HCT116 (cell line): ENCODE data around the gene ALDH1A2. TPM values are rescaled to one million over a fixed set of nuclear protein-coding genes. Genes with fewer than 3 reads are reported as not detected.

Source experiments
- ATAC-seq: fragments of 200-7000 bp; cut with Tn5 transposase; 2 replicates; pipeline ENCODE4 v1.9.1; 2020; ENCODE audit warnings: mild to moderate bottlenecking, moderate library complexity
- BruUV-seq: library from RNA; stranded (reverse); fragments of 400-500 nt; replicated peaks from 2 replicates; lab custom pipeline; 2021; lab: Mats Ljungman, UMichigan
- CTCF ChIA-PET: fragments of 300-600 bp; sonication (Branson Sonifier 250); formaldehyde crosslinking; loops from one replicate; lab custom pipeline; 2021; ENCODE audit warnings: antibody characterized with exemption; lab: Charles Lee
- POLR2A ChIA-PET: fragments of 300-600, 350-600 bp; sonication (Branson Sonifier 250); formaldehyde crosslinking; loops from one replicate; lab custom pipeline; 2021; ENCODE audit warnings: antibody characterized with exemption; lab: Charles Lee
- RAD21 ChIA-PET, 2 experiments: fragments of 300-600 bp; sonication (Branson Sonifier 250); formaldehyde crosslinking; loops; one replicate each; lab custom pipeline; 2023; ENCODE audit warnings: low total read pairs in 2 of 2; ENCODE audit not compliant: uncharacterized antibody in 2 of 2, unreplicated experiment in 2 of 2, low non-redundant PET in 1 of 2; lab: Charles Lee
- DNase-seq: peaks from one replicate; pipeline ENCODE4 v3.0.0-alpha.2; 2010; ENCODE audit warnings: low read depth, low spot score
- H2AFZ ChIP-seq: fragments of 200-600 bp; shearing (Covaris generic), sonication (generic); 2 replicates; pipeline ENCODE4 v1.6.1; 2017; ENCODE audit warnings: low read depth, mixed run types, mixed read lengths, antibody characterized with exemption, low read length; ENCODE audit not compliant: poor library complexity, severe bottlenecking
- H3K27ac ChIP-seq: 2 replicates; pipeline ENCODE4 v1.5.1; 2012; ENCODE audit warnings: low read depth, low read length
- H3K27me3 ChIP-seq: fragments of 200-600 bp; sonication (generic); 2 replicates; pipeline ENCODE4 v1.6.1; 2016; ENCODE audit warnings: mixed run types, low read length, mixed read lengths; ENCODE audit not compliant: insufficient read depth
- H3K36me3 ChIP-seq, 2 experiments: fragments of 200-500 bp in 1 of 2; fragments of 200-600 bp in 1 of 2; sonication (Bioruptor generic) in 1 of 2; sonication (generic) in 1 of 2; 2 replicates each; pipeline versions ENCODE4 v1.5.1 to v1.6.1; 2014 to 2016; ENCODE audit warnings: low read length in 2 of 2, inconsistent platforms in 1 of 2, mixed read lengths in 1 of 2, mixed run types in 1 of 2; ENCODE audit not compliant: insufficient read depth in 2 of 2, control insufficient read depth in 1 of 2
- H3K4me1 ChIP-seq, 2 experiments: fragments of 200-600 bp in 1 of 2; sonication (generic) in 1 of 2; 2 replicates each; pipeline versions ENCODE4 v1.5.1 to v1.6.1; 2012 to 2017; ENCODE audit warnings: low read length in 2 of 2, inconsistent platforms in 1 of 2, mild to moderate bottlenecking in 1 of 2, mixed read lengths in 1 of 2, mixed run types in 1 of 2, moderate library complexity in 1 of 2; ENCODE audit not compliant: insufficient read depth in 2 of 2, control insufficient read depth in 1 of 2
- H3K4me2 ChIP-seq: fragments of 200-600 bp; sonication (generic); 2 replicates; pipeline ENCODE4 v1.6.1; 2017; ENCODE audit warnings: mixed run types, low read length, mixed read lengths
- H3K4me3 ChIP-seq, 2 experiments: fragments of 200-600 bp in 1 of 2; sonication (generic) in 1 of 2; replicated peaks in 1 of 2; 2 replicates each; pipeline ENCODE4 v1.5.1; 2011 to 2016; ENCODE audit warnings: low read length in 2 of 2, control low read depth in 1 of 2, low read depth in 1 of 2, mild to moderate bottlenecking in 1 of 2, mixed read lengths in 1 of 2, mixed run types in 1 of 2
- H3K79me2 ChIP-seq: fragments of 200-600 bp; sonication (generic); 2 replicates; pipeline ENCODE4 v1.6.1; 2017; ENCODE audit warnings: mild to moderate bottlenecking, mixed run types, low read length, moderate library complexity, mixed read lengths; ENCODE audit not compliant: insufficient read depth
- H3K9ac ChIP-seq: fragments of 200-600 bp; sonication (generic); 2 replicates; pipeline ENCODE4 v1.6.1; 2016; ENCODE audit warnings: low read length, mixed read lengths
- H3K9me2 ChIP-seq: fragments of 200-600 bp; sonication (generic), shearing (Covaris generic); 2 replicates; pipeline ENCODE4 v1.6.1; 2017; ENCODE audit warnings: mixed run types, mild to moderate bottlenecking, moderate library complexity; ENCODE audit not compliant: insufficient read depth
- H3K9me3 ChIP-seq, 2 experiments: fragments of 200-500 bp in 1 of 2; fragments of 200-600 bp in 1 of 2; sonication (Bioruptor generic) in 1 of 2; sonication (generic) in 1 of 2; 2 replicates each; pipeline ENCODE4 v1.6.1; 2014 to 2017; ENCODE audit warnings: low read length in 2 of 2, mixed read lengths in 2 of 2, inconsistent platforms in 1 of 2, low read depth in 1 of 2, mild to moderate bottlenecking in 1 of 2, mixed run types in 1 of 2, moderate library complexity in 1 of 2; ENCODE audit not compliant: control insufficient read depth in 1 of 2, insufficient read depth in 1 of 2
- H4K20me1 ChIP-seq: fragments of 200-600 bp; sonication (generic), shearing (Covaris generic); 2 replicates; pipeline ENCODE4 v1.6.1; 2017; ENCODE audit warnings: mixed run types, mild to moderate bottlenecking, moderate library complexity; ENCODE audit not compliant: insufficient read depth
- CBX3 ChIP-seq: IDR thresholded peaks from 2 replicates; pipeline ENCODE4 v1.6.1; 2012; ENCODE audit warnings: low read depth
- EGR1 ChIP-seq: IDR thresholded peaks from 2 replicates; pipeline ENCODE4 v1.6.1; 2012; ENCODE audit warnings: low read depth
- ELF1 ChIP-seq: IDR thresholded peaks from 2 replicates; pipeline ENCODE4 v1.6.1; 2012; ENCODE audit warnings: low read depth, borderline replicate concordance
- FOSL1 ChIP-seq: IDR thresholded peaks from 2 replicates; pipeline ENCODE4 v1.6.1; 2012; ENCODE audit warnings: low read depth
- JUND ChIP-seq: IDR thresholded peaks from 2 replicates; pipeline ENCODE4 v1.6.1; 2012
- POLR2A ChIP-seq: IDR thresholded peaks from 2 replicates; pipeline ENCODE4 v1.7.0; 2011; ENCODE audit warnings: borderline replicate concordance; ENCODE audit not compliant: insufficient read depth, insufficient read length; ENCODE audit errors: extremely low read depth
- SIN3A ChIP-seq: IDR thresholded peaks from 2 replicates; pipeline ENCODE4 v1.6.1; 2012; ENCODE audit warnings: low read depth
- SP1 ChIP-seq: IDR thresholded peaks from 2 replicates; pipeline ENCODE4 v1.6.1; 2012; ENCODE audit warnings: low read depth
- SRF ChIP-seq: IDR thresholded peaks from 2 replicates; pipeline ENCODE4 v1.6.1; 2012; ENCODE audit warnings: low read depth
- YY1 ChIP-seq: IDR thresholded peaks from 2 replicates; pipeline ENCODE4 v1.6.1; 2011; ENCODE audit warnings: low read length, low read depth, moderate library complexity, mild to moderate bottlenecking; ENCODE audit not compliant: insufficient replicate concordance; ENCODE audit errors: extremely low read depth
- ZFX ChIP-seq: fragments of 450-650 bp; IDR thresholded peaks from 2 replicates; pipeline ENCODE4 v1.6.1; 2017
- intact Hi-C: fragments of 100-400 bp; cut with micrococcal nuclease; formaldehyde crosslinking; loops from 2 replicates; pipeline ENCODE4 v1.10.0; 2022
- total RNA-seq: library from RNA; stranded (reverse); gene quantifications from one replicate; pipeline ENCODE4 v1.2.1, GENCODE V29; 2021; ENCODE audit not compliant: unreplicated experiment
- TF ChIP-seq, protein P1 (sequence below): IDR thresholded peaks from 2 replicates; pipeline ENCODE4 v1.6.1; 2011; ENCODE audit warnings: mild to moderate bottlenecking, low read length, moderate library complexity; ENCODE audit not compliant: insufficient replicate concordance; ENCODE audit errors: extremely low read depth
- TF ChIP-seq, protein P2 (sequence below), 3 experiments: fragments of 200-600 bp in 1 of 3; sonication (generic) in 1 of 3; IDR thresholded peaks in 2 of 3; conservative IDR thresholded peaks in 1 of 3; 2 replicates each; pipeline ENCODE4 v1.5.1; 2012 to 2017; ENCODE audit warnings: low read depth in 2 of 3, low read length in 2 of 3, antibody characterized with exemption in 1 of 3, borderline replicate concordance in 1 of 3, control low read depth in 1 of 3, mild to moderate bottlenecking in 1 of 3, mixed read lengths in 1 of 3, mixed run types in 1 of 3, moderate library complexity in 1 of 3; ENCODE audit not compliant: insufficient read depth in 1 of 3
- TF ChIP-seq, protein P3 (sequence below): IDR thresholded peaks from 2 replicates; pipeline ENCODE4 v1.6.1; 2012
- TF ChIP-seq, protein P4 (sequence below): IDR thresholded peaks from 2 replicates; pipeline ENCODE4 v1.6.1; 2012; ENCODE audit warnings: low read depth

The ALDH1A2 gene
- total RNA-seq, 1 experiment from 2014 or later: 1.7 TPM

DNA sequence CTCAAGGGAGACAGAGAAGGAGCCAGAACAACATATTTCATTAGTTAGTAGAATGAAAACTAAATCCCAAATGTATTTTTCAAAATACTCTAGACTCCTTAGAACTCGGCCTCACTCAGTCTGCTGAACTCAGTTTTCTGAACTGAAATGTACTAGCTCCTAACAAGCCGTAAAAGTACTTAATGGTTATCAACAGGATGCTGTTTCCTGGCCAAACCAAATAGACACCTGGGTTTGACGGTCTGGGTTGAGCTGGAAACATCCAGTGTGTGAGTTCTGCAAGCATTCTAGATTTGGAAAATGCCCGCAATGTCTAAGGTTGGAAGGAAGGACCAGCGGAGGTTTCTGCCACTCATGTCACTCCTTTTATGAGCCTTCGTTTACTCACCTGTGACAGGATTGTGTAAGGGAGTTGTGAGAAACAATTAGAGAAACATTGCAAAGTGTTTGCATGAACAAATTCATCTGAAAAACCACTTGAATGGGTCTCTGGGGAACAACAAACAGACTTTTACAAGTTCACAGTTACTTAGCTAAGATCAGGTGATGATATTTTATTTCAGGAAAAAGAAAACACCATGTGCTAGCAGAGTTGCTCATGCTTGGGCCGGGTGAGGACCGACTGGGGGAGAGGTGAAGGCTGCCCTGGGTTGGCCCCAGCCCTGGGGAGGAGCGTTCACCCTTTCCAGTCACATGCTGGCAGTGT lies 151.0 kb downstream of the ALDH1A2 start:
- no peaks in the 10 kb centered on the region for H3K27me3 ChIP-seq
- intact Hi-C loops: no loop called here

More for the DNA sequence above, 151.0 kb downstream of the ALDH1A2 start:
- H3K4me2 ChIP-seq: no peak overlapping the region
- no peak overlapping the region for H3K4me3 ChIP-seq
- no peak overlapping the region for H3K9ac ChIP-seq
- no peaks in the 10 kb centered on the region for H4K20me1 ChIP-seq
- H3K36me3 ChIP-seq: no peaks in the 10 kb centered on the region
- ChIA-PET RAD21 (no interaction called here), POLR2A (no interaction called here), CTCF (interaction anchor here (0.9 kb wide), 1 partner anchor 54 kb away, joined by 3 read pairs; no protein-coding TSS in a partner anchor)
- H3K79me2 ChIP-seq: no peaks in the 10 kb centered on the region
- no peak for TF ChIP-seq ELF1
- TF ChIP-seq, protein P1, sequence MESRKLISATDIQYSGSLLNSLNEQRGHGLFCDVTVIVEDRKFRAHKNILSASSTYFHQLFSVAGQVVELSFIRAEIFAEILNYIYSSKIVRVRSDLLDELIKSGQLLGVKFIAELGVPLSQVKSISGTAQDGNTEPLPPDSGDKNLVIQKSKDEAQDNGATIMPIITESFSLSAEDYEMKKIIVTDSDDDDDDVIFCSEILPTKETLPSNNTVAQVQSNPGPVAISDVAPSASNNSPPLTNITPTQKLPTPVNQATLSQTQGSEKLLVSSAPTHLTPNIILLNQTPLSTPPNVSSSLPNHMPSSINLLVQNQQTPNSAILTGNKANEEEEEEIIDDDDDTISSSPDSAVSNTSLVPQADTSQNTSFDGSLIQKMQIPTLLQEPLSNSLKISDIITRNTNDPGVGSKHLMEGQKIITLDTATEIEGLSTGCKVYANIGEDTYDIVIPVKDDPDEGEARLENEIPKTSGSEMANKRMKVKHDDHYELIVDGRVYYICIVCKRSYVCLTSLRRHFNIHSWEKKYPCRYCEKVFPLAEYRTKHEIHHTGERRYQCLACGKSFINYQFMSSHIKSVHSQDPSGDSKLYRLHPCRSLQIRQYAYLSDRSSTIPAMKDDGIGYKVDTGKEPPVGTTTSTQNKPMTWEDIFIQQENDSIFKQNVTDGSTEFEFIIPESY: no peak
- no peak for TF ChIP-seq SP1
- TF ChIP-seq, protein P2, sequence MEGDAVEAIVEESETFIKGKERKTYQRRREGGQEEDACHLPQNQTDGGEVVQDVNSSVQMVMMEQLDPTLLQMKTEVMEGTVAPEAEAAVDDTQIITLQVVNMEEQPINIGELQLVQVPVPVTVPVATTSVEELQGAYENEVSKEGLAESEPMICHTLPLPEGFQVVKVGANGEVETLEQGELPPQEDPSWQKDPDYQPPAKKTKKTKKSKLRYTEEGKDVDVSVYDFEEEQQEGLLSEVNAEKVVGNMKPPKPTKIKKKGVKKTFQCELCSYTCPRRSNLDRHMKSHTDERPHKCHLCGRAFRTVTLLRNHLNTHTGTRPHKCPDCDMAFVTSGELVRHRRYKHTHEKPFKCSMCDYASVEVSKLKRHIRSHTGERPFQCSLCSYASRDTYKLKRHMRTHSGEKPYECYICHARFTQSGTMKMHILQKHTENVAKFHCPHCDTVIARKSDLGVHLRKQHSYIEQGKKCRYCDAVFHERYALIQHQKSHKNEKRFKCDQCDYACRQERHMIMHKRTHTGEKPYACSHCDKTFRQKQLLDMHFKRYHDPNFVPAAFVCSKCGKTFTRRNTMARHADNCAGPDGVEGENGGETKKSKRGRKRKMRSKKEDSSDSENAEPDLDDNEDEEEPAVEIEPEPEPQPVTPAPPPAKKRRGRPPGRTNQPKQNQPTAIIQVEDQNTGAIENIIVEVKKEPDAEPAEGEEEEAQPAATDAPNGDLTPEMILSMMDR (IDR thresholded peaks at IDR 0.05 in 2 of 3, conservative IDR thresholded peaks at IDR 0.05 in 1 of 3; ENCODE audit: borderline replicate concordance in 1 of 3, insufficient read depth in 1 of 3, low read depth in 2 of 3, low read length in 2 of 3): no peak
- no peak for TF ChIP-seq POLR2A
- TF ChIP-seq SIN3A: no peak
- TF ChIP-seq, protein P3, sequence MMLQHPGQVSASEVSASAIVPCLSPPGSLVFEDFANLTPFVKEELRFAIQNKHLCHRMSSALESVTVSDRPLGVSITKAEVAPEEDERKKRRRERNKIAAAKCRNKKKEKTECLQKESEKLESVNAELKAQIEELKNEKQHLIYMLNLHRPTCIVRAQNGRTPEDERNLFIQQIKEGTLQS: no peak
- TF ChIP-seq CBX3: no peak
- TF ChIP-seq EGR1: no peak
- no peak for TF ChIP-seq ZFX
- TF ChIP-seq YY1: no peak
- TF ChIP-seq SRF: no peak
- TF ChIP-seq, protein P4, sequence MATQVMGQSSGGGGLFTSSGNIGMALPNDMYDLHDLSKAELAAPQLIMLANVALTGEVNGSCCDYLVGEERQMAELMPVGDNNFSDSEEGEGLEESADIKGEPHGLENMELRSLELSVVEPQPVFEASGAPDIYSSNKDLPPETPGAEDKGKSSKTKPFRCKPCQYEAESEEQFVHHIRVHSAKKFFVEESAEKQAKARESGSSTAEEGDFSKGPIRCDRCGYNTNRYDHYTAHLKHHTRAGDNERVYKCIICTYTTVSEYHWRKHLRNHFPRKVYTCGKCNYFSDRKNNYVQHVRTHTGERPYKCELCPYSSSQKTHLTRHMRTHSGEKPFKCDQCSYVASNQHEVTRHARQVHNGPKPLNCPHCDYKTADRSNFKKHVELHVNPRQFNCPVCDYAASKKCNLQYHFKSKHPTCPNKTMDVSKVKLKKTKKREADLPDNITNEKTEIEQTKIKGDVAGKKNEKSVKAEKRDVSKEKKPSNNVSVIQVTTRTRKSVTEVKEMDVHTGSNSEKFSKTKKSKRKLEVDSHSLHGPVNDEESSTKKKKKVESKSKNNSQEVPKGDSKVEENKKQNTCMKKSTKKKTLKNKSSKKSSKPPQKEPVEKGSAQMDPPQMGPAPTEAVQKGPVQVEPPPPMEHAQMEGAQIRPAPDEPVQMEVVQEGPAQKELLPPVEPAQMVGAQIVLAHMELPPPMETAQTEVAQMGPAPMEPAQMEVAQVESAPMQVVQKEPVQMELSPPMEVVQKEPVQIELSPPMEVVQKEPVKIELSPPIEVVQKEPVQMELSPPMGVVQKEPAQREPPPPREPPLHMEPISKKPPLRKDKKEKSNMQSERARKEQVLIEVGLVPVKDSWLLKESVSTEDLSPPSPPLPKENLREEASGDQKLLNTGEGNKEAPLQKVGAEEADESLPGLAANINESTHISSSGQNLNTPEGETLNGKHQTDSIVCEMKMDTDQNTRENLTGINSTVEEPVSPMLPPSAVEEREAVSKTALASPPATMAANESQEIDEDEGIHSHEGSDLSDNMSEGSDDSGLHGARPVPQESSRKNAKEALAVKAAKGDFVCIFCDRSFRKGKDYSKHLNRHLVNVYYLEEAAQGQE: no peak
- no peak for TF ChIP-seq FOSL1
- no peak for TF ChIP-seq JUND
- no peak overlapping the region for H3K27ac ChIP-seq
- no peak for ATAC-seq
- no peaks in the 10 kb centered on the region for H3K4me1 ChIP-seq
- no peak overlapping the region for H2AFZ ChIP-seq
- no peaks in the 10 kb centered on the region for H3K9me3 ChIP-seq
- no peaks in the 10 kb centered on the region for H3K9me2 ChIP-seq
- BruUV-seq: no TSS peak
- DNase-seq: no peak
